Measurements from ENCODE around the gene ANKRD33B. TPM values are rescaled to one million over a fixed set of nuclear protein-coding genes. Genes with fewer than 3 reads are reported as not detected.

ANKRD33B gene
- total and polyA plus RNA-seq, 2 experiments from 2014 or later, result 0.71 to 1.5 TPM

GRCh38 chr5:10556289-10556807 lies 7.5 kb upstream of the ANKRD33B start:
- H3K79me2 ChIP-seq (ENCODE audit: insufficient read depth), result no peaks in the 10 kb centered on the region
- no peaks in the 10 kb centered on the region for H3K36me3 ChIP-seq (ENCODE audit: low read depth)
- in situ Hi-C loops (cut with MboI), result no loop called here
- H3K9ac ChIP-seq, result peak overlapping the region; percentile 60
- H3K27me3 ChIP-seq (replicated peaks; ENCODE audit: insufficient read depth), result no peaks in the 10 kb centered on the region
- peak overlapping the region; percentile 59 for H2AFZ ChIP-seq
- H3F3A ChIP-seq (ENCODE audit: insufficient read depth), result peaks cover 16% of the 10 kb centered on the region; the same call in 1 of the 2 replicates
- no peak overlapping the region for H3K4me3 ChIP-seq
- WGBS, 2 experiments (ENCODE audit: low coverage in 1 of 2, low lambda C conversion rate in 2 of 2, missing lambda C conversion rate in 2 of 2), result 15 to 22% methylated on average over 3 of the region's 3 CpGs
- TF ChIP-seq EZH2 (IDR thresholded peaks at IDR 0.05; ENCODE audit: insufficient read depth, poor library complexity, severe bottlenecking), result no peak
- no peak for TF ChIP-seq EZH2phosphoT487 (IDR thresholded peaks at IDR 0.05; ENCODE audit: insufficient read depth, low read depth)
- H3K9me2 ChIP-seq (ENCODE audit: insufficient read depth), result no peaks in the 10 kb centered on the region
- peak; percentile 87 for DNase-seq
- peak overlapping the region; percentile 70 for H3K27ac ChIP-seq
- peak overlapping the region; percentile 25 for H3K4me2 ChIP-seq (ENCODE audit: unreplicated experiment)
- H3K4me1 ChIP-seq (ENCODE audit: insufficient read depth), result peaks cover 40% of the 10 kb centered on the region
- H3K9me3 ChIP-seq (ENCODE audit: low read depth), result no peaks in the 10 kb centered on the region
- H4K20me1 ChIP-seq (ENCODE audit: insufficient read depth), result no peaks in the 10 kb centered on the region

- in situ Hi-C loops (cut with MboI), result no loop called here
- Histone ChIP-seq H3K36me3 (ENCODE audit: low read depth) (no peaks in the 10 kb centered on the region), H2AFZ (peak overlapping the region; percentile 59; the same call in 1 of the 2 replicates), H4K20me1 (ENCODE audit: insufficient read depth) (no peaks in the 10 kb centered on the region), H3K9me2 (ENCODE audit: insufficient read depth) (no peaks in the 10 kb centered on the region), H3K4me2 (ENCODE audit: unreplicated experiment) (peak overlapping the region; percentile 25), H3K4me3 (no peak overlapping the region), H3K9me3 (ENCODE audit: low read depth) (no peaks in the 10 kb centered on the region), H3K79me2 (ENCODE audit: insufficient read depth) (no peaks in the 10 kb centered on the region), H3F3A (ENCODE audit: insufficient read depth) (peaks cover 9% of the 10 kb centered on the region; the same call in 1 of the 2 replicates), H3K27ac (peak overlapping the region; percentile 70), H3K4me1 (ENCODE audit: insufficient read depth) (peaks cover 33% of the 10 kb centered on the region), H3K9ac (0 out of 2 replicates have a peak overlapping the region, but pooled peaks have one; percentile 60), H3K27me3 (replicated peaks; ENCODE audit: insufficient read depth) (no peaks in the 10 kb centered on the region)
- 83 to 84% methylated on average over 11 of the region's 11 CpGs for WGBS, 2 experiments (ENCODE audit: low coverage in 1 of 2, low lambda C conversion rate in 2 of 2, missing lambda C conversion rate in 2 of 2)
- no peak for DNase-seq
- TF ChIP-seq EZH2phosphoT487 (IDR thresholded peaks at IDR 0.05; ENCODE audit: insufficient read depth, low read depth) (no peak), EZH2 (IDR thresholded peaks at IDR 0.05; ENCODE audit: insufficient read depth, poor library complexity, severe bottlenecking) (no peak)
Measured at GRCh38 chr5:10556893-10557746, 6.8 kb upstream of the ANKRD33B start.

GRCh38 chr5:10559151-10559550 lies 4.7 kb upstream of the ANKRD33B start:
- H3K4me1 ChIP-seq (ENCODE audit: insufficient read depth), result peaks cover 30% of the 10 kb centered on the region
- no peak for DNase-seq
- no peak overlapping the region for H2AFZ ChIP-seq
- no peak overlapping the region for H3K27ac ChIP-seq
- H3K79me2 ChIP-seq (ENCODE audit: insufficient read depth), result no peaks in the 10 kb centered on the region
- WGBS, 2 experiments (ENCODE audit: low coverage in 1 of 2, low lambda C conversion rate in 2 of 2, missing lambda C conversion rate in 2 of 2), result 86 to 92% methylated on average over 4 of the region's 4 CpGs
- no peaks in the 10 kb centered on the region for H3K9me3 ChIP-seq (ENCODE audit: low read depth)
- TF ChIP-seq EZH2phosphoT487 (IDR thresholded peaks at IDR 0.05; ENCODE audit: insufficient read depth, low read depth), result no peak
- TF ChIP-seq EZH2 (IDR thresholded peaks at IDR 0.05; ENCODE audit: insufficient read depth, poor library complexity, severe bottlenecking), result no peak
- no peak overlapping the region for H3K4me2 ChIP-seq (ENCODE audit: unreplicated experiment)
- in situ Hi-C loops (cut with MboI), result no loop called here
- H3K9me2 ChIP-seq (ENCODE audit: insufficient read depth), result no peaks in the 10 kb centered on the region
- H3K9ac ChIP-seq, result no peak overlapping the region
- peaks cover 7% of the 10 kb centered on the region; the same call in 1 of the 2 replicates for H3F3A ChIP-seq (ENCODE audit: insufficient read depth)
- H3K36me3 ChIP-seq (ENCODE audit: low read depth), result no peaks in the 10 kb centered on the region
- H4K20me1 ChIP-seq (ENCODE audit: insufficient read depth), result no peaks in the 10 kb centered on the region
- no peak overlapping the region for H3K4me3 ChIP-seq
- no peaks in the 10 kb centered on the region for H3K27me3 ChIP-seq (replicated peaks; ENCODE audit: insufficient read depth)

- Histone ChIP-seq H3K79me2 (ENCODE audit: insufficient read depth) (no peaks in the 10 kb centered on the region), H4K20me1 (ENCODE audit: insufficient read depth) (no peaks in the 10 kb centered on the region), H3K36me3 (ENCODE audit: low read depth) (no peaks in the 10 kb centered on the region), H3K9me3 (ENCODE audit: low read depth) (no peaks in the 10 kb centered on the region), H3K9ac (no peak overlapping the region), H3K4me2 (ENCODE audit: unreplicated experiment) (no peak overlapping the region), H2AFZ (no peak overlapping the region), H3K4me3 (no peak overlapping the region), H3K9me2 (ENCODE audit: insufficient read depth) (no peaks in the 10 kb centered on the region), H3K27me3 (replicated peaks; ENCODE audit: insufficient read depth) (no peaks in the 10 kb centered on the region), H3K27ac (no peak overlapping the region), H3K4me1 (ENCODE audit: insufficient read depth) (peaks cover 30% of the 10 kb centered on the region), H3F3A (ENCODE audit: insufficient read depth) (peaks cover 7% of the 10 kb centered on the region; the same call in 1 of the 2 replicates)
- no peak for TF ChIP-seq EZH2 (IDR thresholded peaks at IDR 0.05; ENCODE audit: insufficient read depth, poor library complexity, severe bottlenecking)
- TF ChIP-seq EZH2phosphoT487 (IDR thresholded peaks at IDR 0.05; ENCODE audit: insufficient read depth, low read depth), result no peak
- DNase-seq, result no peak
- 88 to 93% methylated on average over 7 of the region's 7 CpGs for WGBS, 2 experiments (ENCODE audit: low coverage in 1 of 2, low lambda C conversion rate in 2 of 2, missing lambda C conversion rate in 2 of 2)
- in situ Hi-C loops (cut with MboI), result no loop called here
Measured at GRCh38 chr5:10559871-10560270, 4.0 kb upstream of the ANKRD33B start.
